MCF 10A (cell line): ENCODE data around the gene PLXDC2. TPM values are rescaled to one million over a fixed set of nuclear protein-coding genes. Genes with fewer than 3 reads are reported as not detected.

Experiments
- BruUV-seq: library from RNA; stranded (reverse); fragments of 400-500 nt; replicated peaks from 2 replicates; lab custom pipeline; 2021; lab: Mats Ljungman, UMichigan
- CTCF ChIA-PET: fragments of 300-600 bp; sonication (Branson Sonifier 250); formaldehyde crosslinking; extraction: SDS; loops from one replicate; lab custom pipeline; 2021; ENCODE audit warnings: antibody characterized with exemption, inconsistent platforms; lab: Yijun Ruan, JAX
- POLR2A ChIA-PET: fragments of 300-600, 350-650 bp; sonication (Branson Sonifier 250); formaldehyde crosslinking; extraction: SDS; loops from one replicate; lab custom pipeline; 2020; ENCODE audit warnings: antibody characterized with exemption, inconsistent platforms; lab: Yijun Ruan, JAX
- DNase-seq: peaks from one replicate; pipeline ENCODE4 v3.0.0-alpha.2; 2018; ENCODE audit not compliant: unreplicated experiment
- H3K27ac Mint-ChIP-seq: one replicate; pipeline ENCODE4 v1.8.0; 2022; ENCODE audit warnings: mild to moderate bottlenecking, low read depth, mixed read lengths; ENCODE audit not compliant: unreplicated experiment
- H3K27me3 Mint-ChIP-seq: one replicate; pipeline ENCODE4 v1.8.0; 2022; ENCODE audit warnings: mixed read lengths; ENCODE audit not compliant: insufficient read depth, unreplicated experiment
- H3K36me3 Mint-ChIP-seq: one replicate; pipeline ENCODE4 v1.8.0; 2022; ENCODE audit warnings: mild to moderate bottlenecking, moderate library complexity, mixed read lengths; ENCODE audit not compliant: insufficient read depth, unreplicated experiment
- H3K4me1 Mint-ChIP-seq: one replicate; pipeline ENCODE4 v1.8.0; 2022; ENCODE audit warnings: mixed read lengths; ENCODE audit not compliant: insufficient read depth, unreplicated experiment
- H3K4me3 Mint-ChIP-seq: one replicate; pipeline ENCODE4 v1.8.0; 2022; ENCODE audit warnings: mild to moderate bottlenecking, moderate library complexity, mixed read lengths; ENCODE audit not compliant: unreplicated experiment
- H3K9me3 Mint-ChIP-seq: one replicate; pipeline ENCODE4 v1.8.0; 2022; ENCODE audit warnings: mixed read lengths; ENCODE audit not compliant: unreplicated experiment
- intact Hi-C: fragments of 100-400 bp; cut with micrococcal nuclease; formaldehyde crosslinking; loops from 2 replicates; pipeline ENCODE4 v1.14.1; 2022
- total RNA-seq: library from RNA; stranded (reverse); gene quantifications from 2 replicates; pipeline ENCODE4 v1.2.3, GENCODE V29; 2022
- TF ChIP-seq, protein P1 (sequence below): fragments of 200-600 bp; IDR thresholded peaks from one replicate; pipeline ENCODE4 v1.8.0; 2022; ENCODE audit warnings: antibody characterized with exemption, mild to moderate bottlenecking; ENCODE audit not compliant: unreplicated experiment

Gene PLXDC2
- total RNA-seq, 1 experiment from 2014 or later: 23.3 TPM

DNA sequence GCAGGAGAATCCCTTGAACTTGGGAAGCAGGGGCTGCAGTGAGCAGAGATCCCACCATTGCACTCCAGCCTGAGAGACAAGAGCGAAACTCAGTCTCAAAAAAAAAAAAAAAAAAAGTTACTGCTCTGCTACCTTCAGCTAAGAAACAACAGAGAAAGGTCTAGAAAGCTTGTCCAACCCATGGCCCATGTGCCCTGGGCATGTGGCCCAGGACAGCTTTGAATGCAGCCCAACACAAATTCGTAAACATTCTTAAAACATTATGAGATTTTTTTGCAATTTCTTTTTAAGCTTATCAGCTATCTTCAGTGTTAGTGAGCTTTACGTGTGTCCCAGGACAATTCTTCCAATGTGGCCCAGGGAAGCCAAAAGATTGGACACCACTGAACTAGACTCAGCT is 22.9 kb downstream of the PLXDC2 start:
- no peak for DNase-seq
- Mint-ChIP-seq H3K27me3 (no peaks in the 10 kb centered on the region), H3K4me1 (peaks cover 28% of the 10 kb centered on the region), H3K36me3 (no peaks in the 10 kb centered on the region), H3K4me3 (no peak overlapping the region), H3K9me3 (no peaks in the 10 kb centered on the region), H3K27ac (no peak overlapping the region)
- TF ChIP-seq, protein P1, sequence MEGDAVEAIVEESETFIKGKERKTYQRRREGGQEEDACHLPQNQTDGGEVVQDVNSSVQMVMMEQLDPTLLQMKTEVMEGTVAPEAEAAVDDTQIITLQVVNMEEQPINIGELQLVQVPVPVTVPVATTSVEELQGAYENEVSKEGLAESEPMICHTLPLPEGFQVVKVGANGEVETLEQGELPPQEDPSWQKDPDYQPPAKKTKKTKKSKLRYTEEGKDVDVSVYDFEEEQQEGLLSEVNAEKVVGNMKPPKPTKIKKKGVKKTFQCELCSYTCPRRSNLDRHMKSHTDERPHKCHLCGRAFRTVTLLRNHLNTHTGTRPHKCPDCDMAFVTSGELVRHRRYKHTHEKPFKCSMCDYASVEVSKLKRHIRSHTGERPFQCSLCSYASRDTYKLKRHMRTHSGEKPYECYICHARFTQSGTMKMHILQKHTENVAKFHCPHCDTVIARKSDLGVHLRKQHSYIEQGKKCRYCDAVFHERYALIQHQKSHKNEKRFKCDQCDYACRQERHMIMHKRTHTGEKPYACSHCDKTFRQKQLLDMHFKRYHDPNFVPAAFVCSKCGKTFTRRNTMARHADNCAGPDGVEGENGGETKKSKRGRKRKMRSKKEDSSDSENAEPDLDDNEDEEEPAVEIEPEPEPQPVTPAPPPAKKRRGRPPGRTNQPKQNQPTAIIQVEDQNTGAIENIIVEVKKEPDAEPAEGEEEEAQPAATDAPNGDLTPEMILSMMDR: no peak
- no TSS peak for BruUV-seq
- intact Hi-C loops: no loop called here
- ChIA-PET CTCF (interaction anchor here (0.5 to 0.6 kb wide), 2 partner anchors 39 to 48 kb away, joined by 3 to 4 read pairs; no protein-coding TSS in a partner anchor), POLR2A (no interaction called here)

GRCh38 chr10:19839552-19839951 is 23.3 kb downstream of the PLXDC2 start:
- ChIA-PET CTCF (interaction anchor here (0.6 kb wide), 1 partner anchor 38 kb away, joined by 4 read pairs; no protein-coding TSS in a partner anchor), POLR2A (no interaction called here)
- H3K36me3 Mint-ChIP-seq: no peaks in the 10 kb centered on the region
- H3K4me3 Mint-ChIP-seq: no peak overlapping the region
- H3K27me3 Mint-ChIP-seq: no peaks in the 10 kb centered on the region
- intact Hi-C loops: no loop called here
- BruUV-seq: no TSS peak
- H3K9me3 Mint-ChIP-seq: no peaks in the 10 kb centered on the region
- TF ChIP-seq, protein P1: no peak
- DNase-seq: no peak
- H3K4me1 Mint-ChIP-seq: peaks cover 24% of the 10 kb centered on the region
- H3K27ac Mint-ChIP-seq: no peak overlapping the region

DNA sequence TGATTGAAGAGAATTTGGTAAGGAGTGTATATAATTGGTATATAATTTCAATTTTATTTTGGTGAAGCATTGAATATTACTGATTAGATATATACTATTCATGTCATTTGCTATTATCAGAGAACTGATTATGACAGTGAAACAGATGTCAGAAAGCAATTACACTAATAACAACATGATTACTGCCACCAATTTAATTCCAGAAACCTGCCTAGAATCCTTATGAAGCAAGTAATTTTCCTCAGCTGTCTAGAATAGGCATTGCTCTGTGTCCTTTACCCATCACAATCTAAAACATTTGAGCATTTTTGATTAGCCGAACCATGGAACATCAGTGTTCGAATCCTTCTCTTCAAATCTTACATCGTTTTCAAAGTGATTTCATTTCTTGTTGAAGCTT is 24.5 kb downstream of the PLXDC2 start:
- CTCF ChIA-PET: no interaction called here
- Mint-ChIP-seq H3K27me3 (no peaks in the 10 kb centered on the region), H3K9me3 (no peaks in the 10 kb centered on the region), H3K4me1 (peaks cover 17% of the 10 kb centered on the region), H3K27ac (no peak overlapping the region), H3K4me3 (no peak overlapping the region), H3K36me3 (no peaks in the 10 kb centered on the region)
- POLR2A ChIA-PET: interaction anchor here (1.2 kb wide), 1 partner anchor 27 kb away, joined by 3 read pairs; no protein-coding TSS in a partner anchor
- intact Hi-C loops: no loop called here
- BruUV-seq: no TSS peak
- no peak for DNase-seq
- TF ChIP-seq, protein P1: no peak

DNA sequence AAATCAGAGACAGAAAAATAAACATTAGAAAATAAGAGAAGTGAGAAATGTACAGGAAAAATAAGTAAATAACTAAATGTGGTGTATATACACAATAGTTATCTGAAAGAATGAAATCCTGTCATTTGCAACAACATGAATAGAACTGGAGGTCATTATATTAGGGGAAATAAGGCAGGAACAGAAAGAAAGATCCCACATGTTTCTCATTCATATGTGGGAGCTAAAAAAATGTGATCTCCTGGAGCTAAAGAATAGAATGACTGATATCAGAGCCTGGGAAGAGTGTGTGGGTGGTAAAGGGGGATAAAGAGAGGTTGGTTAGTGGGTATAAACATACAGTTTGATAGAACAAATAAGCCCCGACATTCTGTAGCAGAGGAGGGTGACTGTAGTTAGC is 27.3 kb downstream of the PLXDC2 start:
- ChIA-PET POLR2A (interaction anchor here (1.2 to 1.5 kb wide), 3 partner anchors 15 to 31 kb away, joined by 3 to 6 read pairs (median 3); no protein-coding TSS in a partner anchor), CTCF (interaction anchor here (0.7 to 1.4 kb wide), 3 partner anchors 17 to 417 kb away, joined by 3 to 6 read pairs (median 4); no protein-coding TSS in a partner anchor)
- peaks cover 34% of the 10 kb centered on the region for H3K4me1 Mint-ChIP-seq
- BruUV-seq: no TSS peak
- no peaks in the 10 kb centered on the region for H3K27me3 Mint-ChIP-seq
- H3K4me3 Mint-ChIP-seq: no peak overlapping the region
- TF ChIP-seq, protein P1: no peak
- peak overlapping the region; percentile 24 for H3K27ac Mint-ChIP-seq
- no peaks in the 10 kb centered on the region for H3K9me3 Mint-ChIP-seq
- intact Hi-C loops: no loop called here
- no peak for DNase-seq
- H3K36me3 Mint-ChIP-seq: no peaks in the 10 kb centered on the region
